GM19463 (cell line): ENCODE data around the gene DYNLT3.

Source experiments
- ATAC-seq: cut with Tn5 transposase; IDR thresholded peaks from one replicate; pipeline ENCODE4 v1.9.1; 2021; ENCODE audit warnings: mild to moderate bottlenecking, moderate library complexity; ENCODE audit not compliant: unreplicated experiment

Gene DYNLT3, protein sequence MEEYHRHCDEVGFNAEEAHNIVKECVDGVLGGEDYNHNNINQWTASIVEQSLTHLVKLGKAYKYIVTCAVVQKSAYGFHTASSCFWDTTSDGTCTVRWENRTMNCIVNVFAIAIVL

DNA sequence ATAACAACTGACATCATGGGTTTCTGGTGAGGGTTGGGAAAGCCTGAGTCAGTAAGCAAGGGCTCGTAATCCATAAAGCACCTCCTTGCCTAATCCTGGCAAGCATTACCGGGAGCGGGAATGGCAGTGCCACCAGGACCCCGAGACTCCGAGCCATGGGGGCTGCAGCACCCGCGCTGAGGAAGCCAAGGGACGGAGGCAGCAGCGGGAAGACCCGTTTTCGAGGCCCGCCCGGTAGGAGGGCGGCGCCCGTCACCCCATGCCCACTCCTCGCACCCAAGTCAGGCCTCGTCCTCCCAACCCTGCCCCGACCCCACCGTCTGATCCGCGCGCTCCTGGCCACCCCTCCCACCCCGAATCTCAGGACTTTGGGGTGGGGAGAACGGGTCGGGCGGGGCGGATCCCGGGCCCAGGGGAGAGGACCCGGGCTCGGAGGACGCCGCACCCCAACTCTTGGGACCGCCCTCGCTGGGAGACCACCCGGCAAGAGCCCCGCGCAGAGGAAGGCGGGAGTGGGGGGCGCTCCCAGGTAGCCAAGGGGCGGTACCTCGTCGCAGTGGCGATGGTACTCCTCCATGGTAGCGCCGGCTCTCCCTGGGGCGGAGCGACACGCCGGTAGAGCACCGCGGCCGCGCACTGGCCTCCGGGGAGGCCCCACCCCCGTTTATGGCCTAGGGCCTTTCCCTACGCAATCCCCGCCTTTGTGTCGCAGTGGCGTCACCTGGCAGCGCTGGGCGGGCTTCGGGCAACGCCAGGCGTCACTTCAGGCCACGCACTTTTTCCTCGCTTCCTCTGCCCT, at the start of gene DYNLT3:
Gene DYNLT3 (minus strand): TSS at position 638 of the 799 bp plus-strand sequence. CDS start 61 bp downstream, at position 577.
- ATAC-seq = peak; percentile 99

DNA sequence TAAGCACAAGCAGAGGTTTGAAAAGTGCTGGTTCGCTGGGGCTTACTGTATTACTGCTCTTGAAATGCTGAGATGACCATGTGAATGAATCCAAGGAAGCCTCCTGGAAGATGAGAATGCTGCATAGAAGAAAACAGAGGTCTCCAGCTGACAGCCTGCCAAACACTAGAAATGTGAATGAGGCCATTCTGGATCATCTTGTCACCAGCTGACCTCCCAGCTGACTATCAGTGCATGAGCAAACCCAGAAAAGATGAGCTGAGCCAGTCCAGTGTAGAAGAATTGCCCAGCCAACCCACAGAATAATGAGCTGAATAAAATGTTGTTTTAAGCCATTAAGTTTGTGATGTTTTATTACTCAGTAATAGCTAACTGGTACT, 49.1 kb upstream of the DYNLT3 start:
- ATAC-seq = no peak

DNA sequence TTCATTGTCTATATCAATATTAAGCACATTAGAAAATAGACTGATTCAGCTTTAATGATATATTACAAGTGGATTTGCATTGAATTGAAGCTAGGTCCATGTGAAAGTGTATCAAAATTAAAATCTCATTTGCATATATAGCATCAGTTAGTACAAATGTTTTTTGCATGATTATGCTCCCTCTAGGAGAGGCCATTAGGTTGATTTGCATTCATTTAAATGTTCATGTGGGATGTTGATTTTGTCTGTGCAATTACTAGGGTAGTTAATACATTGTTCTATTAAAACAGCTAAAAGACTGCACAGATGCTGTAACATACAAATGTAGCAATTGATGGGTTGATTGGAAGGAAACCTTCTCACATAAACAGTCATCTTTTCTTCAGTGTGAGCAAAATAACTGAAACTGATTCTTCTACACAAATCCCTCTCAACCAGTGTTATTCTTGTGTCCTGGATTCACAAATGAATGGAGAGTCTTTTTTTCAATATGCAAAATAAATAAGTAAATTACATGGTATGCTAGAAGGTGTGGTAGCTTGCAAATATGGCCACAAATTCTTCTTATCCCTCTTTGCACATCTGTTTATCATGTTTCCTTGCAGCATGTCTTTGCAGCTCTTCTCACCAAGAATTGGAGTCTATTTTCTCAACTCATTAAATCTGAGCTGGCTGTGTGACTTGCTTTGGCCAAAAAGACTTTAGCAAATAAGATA, 48.6 kb upstream of the DYNLT3 start:
- no peak for ATAC-seq

DNA sequence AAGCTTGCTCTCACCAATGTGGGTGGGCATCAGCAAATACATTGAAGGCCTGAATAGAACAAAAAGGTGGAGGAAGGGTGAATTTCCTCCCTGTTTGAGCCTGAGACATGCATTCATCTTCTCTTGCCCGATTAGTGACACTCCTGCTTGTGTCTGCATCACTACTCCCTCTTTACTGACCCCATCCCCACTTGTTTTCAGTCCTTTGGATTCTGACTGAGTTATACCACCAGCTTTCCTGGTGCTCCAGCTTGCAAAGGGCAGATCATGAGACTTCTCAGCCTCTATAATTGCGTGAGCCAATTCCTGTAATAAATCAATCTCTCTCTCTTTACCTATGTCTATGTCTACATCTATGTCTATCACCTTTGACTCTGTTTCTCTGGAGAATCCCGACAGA, 47.4 kb upstream of the DYNLT3 start:
- ATAC-seq = no peak

DNA sequence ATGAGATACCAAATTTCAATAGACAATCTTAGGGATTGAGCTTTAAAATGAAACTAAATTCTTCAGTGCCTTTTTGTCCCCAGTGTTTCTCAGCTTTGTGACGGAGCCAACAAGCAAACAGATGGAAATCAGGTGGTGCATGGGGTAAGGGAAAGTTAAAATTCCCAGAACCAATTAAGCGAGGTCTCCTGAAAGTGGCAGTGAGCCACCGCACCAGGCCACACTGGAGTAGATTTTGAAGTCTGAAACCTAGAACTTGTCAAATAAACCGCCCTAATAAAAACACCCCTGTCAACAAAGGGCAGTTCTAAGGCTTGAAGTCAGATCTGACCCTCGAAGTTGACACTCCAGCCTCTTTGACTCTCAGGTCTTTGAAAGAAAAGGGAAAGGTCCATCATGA, 40.6 kb upstream of the DYNLT3 start:
- ATAC-seq = no peak

DNA sequence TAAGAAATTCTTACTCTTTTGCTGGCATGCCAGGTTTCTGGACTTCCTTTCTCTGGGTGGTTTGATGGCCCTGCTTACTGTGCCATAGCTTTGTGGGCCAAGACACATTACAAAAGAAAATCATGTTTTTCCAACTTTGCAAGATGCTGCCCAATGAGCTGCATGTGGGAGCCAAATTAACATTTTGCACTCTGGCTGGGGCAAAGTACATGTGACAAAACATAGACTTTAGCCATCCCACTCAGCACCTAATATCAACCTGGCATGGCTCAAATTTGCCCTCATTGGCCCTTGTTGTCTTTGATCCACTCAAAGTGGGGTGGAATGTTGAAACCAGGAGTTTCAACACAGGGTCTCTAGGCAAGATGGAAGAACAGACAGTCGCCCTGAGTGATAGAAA, 40.0 kb upstream of the DYNLT3 start:
- no peak for ATAC-seq

DNA sequence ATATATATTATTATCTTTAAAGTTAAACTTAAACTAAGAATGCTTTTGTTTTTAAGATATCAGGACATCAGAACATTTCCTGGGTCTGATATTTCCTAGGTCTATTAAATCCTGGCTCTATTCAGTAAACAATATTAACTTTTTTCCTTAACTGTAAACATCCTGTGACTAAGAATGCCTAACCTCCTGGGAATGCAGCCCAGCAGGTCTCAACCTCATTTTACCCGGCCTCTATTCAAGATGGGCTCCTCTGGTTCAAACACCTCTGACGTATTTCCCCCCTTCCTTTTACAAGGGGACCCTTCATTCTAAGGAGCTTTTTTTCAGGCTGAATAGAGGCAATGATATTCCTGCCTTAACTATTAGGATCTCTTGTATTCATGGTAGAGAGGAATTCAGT, 35.8 kb upstream of the DYNLT3 start:
- no peak for ATAC-seq

DNA sequence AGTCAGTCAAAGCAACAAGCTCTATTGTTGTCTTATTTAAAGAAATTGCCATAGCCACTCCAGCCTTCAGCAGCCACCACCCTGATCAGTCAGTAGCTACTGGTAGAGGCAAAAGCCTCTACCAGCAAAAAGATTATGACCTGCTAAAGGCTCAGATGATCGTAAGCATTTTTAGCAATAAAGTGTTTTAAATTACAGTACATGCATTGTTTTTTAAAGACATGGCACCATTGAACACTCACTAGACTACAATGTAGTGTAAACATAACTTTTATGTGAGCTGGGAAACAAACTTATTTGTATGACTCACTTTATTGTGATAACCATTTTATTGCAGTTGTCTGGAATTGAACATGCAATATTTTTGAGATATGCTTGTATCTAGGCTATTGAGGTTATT, 32.3 kb upstream of the DYNLT3 start:
- ATAC-seq = no peak

DNA sequence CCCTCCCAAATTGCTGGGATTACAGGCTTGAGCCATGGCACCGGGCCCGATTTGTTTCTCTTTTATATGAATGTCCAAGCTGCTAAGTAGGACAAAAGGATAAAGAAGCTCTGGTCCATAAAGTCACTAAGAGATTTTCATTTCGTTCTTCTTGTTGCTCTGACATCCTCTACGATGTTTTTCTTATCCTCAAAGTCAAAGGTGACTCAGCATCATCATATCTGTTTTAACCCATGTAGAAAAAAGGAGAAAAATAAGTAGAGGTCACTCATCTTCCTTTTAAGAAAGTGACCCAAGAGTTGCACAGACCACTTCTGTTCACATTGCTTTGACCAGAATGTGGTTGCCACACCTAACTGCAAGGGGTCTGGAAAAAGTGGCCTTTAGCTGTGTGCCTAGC, 29.3 kb upstream of the DYNLT3 start:
- no peak for ATAC-seq

DNA sequence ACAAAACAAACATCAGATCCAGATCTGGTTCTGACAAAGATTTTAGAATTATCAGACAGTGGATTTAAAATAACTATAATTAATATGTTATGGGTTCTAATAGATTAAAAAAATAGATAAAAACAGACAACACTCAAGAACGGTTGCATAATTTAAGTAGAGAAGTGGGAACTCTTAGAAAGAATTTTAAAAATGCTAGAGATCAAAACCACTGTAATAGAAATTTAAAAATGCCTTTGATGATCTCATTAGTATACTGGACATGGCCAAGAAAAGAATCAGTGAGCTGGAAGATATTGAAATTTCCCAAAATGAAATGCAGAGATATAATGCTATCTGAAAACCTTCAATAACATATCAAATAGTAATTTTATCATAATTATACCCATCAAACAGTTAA, 28.3 kb upstream of the DYNLT3 start:
- no peak for ATAC-seq

DNA sequence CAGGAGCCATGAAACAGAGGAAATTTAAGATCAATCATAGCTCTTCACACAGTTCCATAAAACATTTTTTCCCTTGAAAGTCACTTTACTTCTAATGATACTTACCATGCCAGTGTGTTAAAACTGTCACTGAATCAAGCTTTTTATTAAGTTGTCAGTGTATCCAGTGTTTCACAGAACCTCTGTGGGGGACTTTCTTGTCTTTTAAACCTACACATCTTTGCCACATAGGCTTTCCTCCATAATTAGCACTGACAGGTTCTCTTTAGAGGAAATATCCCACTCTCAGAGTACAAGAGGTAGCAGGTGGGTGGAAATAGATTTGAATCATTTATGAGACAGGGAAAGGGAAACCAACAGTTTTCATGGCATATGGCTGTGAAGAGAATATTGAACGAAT, 25.8 kb upstream of the DYNLT3 start:
- no peak for ATAC-seq

DNA sequence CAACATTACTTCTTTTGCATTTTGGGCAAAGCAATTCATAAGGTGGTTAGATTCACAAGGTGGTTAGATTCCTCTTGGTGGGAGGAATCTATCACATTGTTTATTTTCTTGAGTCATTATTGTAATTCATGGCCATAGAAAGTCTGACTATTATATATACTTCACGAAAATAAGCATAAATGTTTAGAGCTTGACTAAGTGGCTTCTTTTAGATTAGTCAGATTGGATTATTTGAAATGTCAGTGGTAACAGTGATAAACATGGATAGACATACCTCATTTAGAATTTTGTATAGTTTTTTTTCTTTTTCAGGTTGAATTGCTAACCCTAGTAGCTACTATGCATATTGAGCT, 24.9 kb upstream of the DYNLT3 start:
- ATAC-seq = no peak

DNA sequence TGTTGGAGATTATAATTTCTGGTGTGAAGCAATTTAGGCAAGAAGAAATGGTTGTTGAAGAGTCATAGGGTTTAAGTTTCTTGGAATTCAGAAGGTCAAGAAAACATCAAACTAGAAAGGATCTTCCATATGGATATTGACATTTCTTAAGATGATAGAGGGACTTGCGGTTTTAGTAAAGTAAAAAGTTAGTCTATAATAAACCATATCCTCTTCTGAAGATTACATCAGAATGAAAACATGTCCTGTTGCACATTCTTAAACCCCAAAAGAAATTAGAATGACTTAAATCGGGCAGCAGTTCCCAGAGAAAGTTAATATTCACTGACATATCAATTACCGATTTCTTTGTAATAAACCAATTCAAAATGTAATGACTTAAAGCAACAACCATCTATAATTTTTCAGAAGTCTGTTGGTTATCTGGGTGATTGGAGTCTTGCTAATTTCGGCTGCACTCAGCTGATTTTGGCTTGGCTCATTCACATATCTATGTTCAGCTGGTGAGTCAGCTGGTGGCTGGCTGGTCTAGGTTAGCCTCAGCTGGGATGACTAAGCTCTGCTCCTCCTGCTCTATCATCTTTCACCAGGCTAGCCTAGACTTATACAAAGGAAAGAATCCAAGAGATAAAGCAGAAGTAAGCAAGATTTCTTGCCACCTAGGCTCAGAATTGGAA, 24.4 kb upstream of the DYNLT3 start:
- no peak for ATAC-seq

DNA sequence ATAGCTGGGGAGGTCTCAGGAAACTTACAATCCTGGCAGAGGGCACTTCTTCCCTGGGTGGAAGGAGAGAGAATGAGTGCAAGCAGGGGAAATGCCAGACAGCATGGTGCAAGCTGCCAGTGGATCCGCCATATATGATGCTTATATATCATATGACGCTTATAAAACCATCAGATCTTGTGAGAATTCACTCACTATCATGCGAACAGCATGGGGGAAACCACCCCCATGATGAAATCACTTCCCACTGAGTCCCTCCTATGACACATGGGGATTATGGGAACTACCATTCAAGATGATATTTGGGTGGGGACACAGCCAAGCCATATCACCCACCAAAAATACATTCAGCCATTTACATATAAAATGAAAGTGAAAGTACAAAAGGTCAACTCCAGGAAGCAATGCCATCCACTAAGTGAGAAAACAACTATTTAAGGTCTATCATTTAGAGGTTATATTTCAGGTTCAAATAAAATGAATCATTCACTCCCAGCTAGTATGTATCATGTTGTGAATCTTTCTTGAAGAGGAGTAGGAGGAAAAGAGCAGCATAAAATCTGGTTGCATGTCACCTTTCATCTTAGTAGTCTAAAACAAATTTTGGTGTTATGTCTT, 20.3 kb upstream of the DYNLT3 start:
- ATAC-seq = no peak

DNA sequence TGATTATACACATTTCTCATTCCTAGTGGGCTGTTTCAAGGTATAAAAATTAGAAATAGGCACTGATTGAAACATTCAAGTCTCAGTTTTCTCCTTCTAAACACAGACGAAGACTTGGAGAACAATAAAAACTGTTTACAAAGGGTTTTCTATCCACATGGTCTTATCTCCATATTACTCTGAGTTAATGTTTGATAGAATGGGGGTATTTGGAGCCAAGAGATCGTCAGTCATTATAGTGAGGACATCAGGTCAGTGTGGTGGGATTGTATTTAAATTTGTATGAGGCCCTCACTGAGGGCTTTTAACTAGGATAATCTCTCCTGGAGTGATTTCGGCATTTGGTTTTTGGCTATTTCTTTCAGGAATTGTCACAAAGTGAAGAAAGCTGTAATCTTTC, 16.4 kb upstream of the DYNLT3 start:
- ATAC-seq = no peak

DNA sequence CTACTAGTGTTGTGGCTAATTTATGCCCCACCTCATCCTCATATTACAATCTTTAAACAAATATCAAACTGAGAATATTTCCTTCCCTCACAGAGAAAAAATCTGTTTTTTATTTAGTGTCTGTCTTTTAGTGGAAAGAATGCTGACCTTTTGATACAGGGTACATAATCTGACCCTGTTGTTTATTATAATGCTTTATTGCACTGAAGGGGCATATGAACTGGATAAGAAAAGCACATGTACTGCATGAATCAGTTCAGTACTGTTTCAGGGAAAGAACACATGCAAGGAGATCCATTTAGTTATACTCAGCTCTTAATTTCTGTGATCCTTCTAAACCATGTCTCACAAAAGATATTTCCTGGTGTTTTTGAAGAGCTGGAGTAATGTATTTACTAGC, 15.5 kb upstream of the DYNLT3 start:
- ATAC-seq = no peak

DNA sequence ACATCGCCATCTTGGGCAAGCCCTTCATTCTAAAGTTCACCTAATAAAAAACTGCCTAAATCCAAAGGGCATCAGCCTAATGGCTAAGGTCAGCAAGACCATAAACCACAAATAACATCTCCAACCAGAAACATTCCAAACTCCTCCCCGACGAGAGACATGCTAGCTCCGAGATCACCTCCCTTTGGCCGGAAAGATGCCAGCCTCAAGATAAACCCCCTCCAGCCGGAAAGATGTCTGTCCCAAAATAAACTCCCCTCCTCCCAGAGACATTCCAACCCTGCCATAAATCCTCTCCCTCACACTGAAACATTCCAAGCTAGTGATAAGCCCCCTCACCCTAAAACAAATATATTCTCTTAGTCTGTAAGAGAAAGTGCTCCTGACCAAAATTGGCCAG, 13.3 kb upstream of the DYNLT3 start:
- no peak for ATAC-seq

DNA sequence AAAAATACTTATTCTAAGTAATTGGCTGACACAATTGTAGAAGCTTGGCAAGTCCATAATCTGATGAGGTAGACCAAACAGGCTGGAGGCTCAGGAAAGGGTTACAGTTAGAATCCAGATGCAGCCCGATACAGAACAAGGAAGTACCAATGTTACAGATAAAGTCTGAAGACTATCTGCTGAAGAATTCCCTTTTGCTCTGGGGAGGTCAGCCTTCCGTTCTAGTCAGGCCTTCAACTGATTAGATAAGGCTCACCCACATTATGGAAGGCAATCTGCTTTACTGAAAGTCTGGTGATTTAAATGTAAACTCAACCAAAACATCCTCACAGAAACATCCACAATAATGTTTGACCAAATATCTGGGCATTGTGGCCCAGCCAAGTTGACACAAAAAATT, 7.4 kb upstream of the DYNLT3 start:
- no peak for ATAC-seq

DNA sequence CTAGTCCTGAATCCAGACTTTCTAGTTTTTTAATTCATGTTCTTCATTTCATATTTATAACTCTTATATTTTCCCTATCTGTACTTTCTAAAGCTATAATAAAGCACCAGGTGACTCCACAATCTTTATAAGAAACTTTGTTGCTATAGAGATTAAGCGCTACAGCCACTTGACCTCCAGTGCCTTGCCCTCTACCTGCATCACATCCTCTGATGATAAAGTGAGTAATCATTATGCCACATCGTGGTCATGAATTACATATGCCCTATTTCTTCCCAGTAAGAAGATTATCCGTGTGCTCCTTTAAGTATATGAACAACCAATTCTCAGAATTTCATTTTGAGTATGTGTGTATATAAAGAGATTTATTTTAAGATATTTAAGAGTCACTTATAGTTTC, 6.8 kb upstream of the DYNLT3 start:
- ATAC-seq = no peak

DNA sequence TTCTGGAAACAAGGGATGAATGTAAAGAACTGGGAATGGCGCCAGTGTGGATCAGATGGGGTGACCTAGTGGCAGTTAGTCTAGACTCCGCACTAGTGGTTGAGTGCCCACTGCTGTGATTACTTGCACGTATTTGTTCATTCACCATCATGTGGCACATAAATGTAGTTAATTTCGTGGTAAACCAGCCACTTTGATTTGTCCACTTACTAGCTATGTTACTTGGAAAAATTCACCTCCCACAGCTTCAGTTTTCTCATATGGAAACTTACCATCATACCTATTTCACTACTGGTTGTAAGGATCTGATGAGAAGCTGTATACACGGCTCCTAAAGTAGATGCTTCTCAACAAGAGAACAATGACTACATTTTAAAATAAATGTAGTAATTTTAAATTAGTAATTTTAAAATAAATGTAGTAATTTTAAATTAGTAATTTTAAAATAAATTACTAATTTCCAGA, 394 bp upstream of the DYNLT3 start:
- ATAC-seq = peak; percentile 15

DNA sequence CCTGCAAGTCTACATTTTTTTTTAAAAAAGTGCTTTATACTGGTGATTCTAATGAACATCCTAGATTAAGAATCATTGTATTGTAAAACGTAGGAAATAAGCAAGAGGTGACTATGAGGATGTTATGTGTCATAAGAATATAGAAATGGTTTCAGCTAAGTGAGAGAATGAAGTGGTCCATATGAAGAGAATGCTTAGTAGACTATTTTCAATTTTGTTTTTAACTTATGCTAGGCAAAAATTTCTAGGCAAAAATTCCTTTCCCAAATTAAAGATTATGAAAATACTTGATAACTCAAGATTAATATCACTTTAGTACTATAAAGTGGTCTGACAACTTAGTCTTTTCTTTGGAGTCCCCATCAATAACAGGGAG, 825 bp downstream of the DYNLT3 start:
- no peak for ATAC-seq
